AG08396 (cell line): Measurements from ENCODE around the gene ACVR1C.
"Not testable (repeated sequence)": the region's sequence is repeated elsewhere in the genome, so short reads cannot be mapped to it uniquely, and the experiment has no call there.

Experiments
- DNase-seq: peaks from one replicate; pipeline ENCODE4 v3.0.0; 2012; ENCODE audit warnings: low spot score, mixed read lengths

The ACVR1C gene

DNA sequence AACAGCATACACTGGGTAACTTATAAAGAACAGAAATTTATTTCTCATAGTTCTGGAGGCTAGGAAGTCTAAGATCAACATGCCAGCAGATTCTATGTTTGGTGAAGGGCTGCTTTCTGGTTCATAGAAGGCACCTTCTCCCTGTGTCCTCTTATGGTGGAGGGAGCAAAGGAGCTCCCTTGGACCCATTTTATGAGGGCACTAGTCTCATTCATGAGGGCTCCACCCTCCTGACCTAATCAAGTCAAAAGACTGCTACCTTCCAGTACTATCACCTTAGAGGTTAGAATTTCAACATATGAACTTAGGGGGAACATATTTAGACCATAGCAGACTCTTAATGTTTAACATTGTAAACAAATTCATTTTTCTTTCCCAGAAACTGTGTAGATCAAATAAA is 54.5 kb downstream of the ACVR1C start:
- no peak for DNase-seq

GRCh38 chr2:157572725-157573124 is 55.9 kb downstream of the ACVR1C start:
- no peak for DNase-seq

GRCh38 chr2:157566623-157567022 is 62.0 kb downstream of the ACVR1C start:
- DNase-seq = not testable (repeated sequence)

DNA sequence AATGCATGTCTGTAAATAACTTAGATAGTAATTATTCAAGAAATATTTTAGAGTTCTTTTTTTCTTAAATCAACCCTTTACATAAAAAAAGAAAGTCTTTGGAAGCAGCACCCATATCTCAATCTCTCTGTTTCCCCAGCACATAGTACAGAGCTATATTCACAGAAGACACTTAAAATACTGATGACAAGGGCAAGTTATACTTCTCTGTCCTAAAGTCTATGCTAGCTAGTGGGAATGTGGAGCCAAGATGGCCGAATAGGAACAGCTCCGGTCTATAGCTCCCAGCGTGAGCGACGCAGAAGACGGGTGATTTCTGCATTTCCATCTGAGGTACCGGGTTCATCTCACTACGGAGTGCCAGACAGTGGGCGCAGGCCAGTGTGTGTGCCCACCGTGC is 62.6 kb downstream of the ACVR1C start:
- not testable (repeated sequence) for DNase-seq

GRCh38 chr2:157565550-157565949 is 63.1 kb downstream of the ACVR1C start:
- DNase-seq = no peak

DNA sequence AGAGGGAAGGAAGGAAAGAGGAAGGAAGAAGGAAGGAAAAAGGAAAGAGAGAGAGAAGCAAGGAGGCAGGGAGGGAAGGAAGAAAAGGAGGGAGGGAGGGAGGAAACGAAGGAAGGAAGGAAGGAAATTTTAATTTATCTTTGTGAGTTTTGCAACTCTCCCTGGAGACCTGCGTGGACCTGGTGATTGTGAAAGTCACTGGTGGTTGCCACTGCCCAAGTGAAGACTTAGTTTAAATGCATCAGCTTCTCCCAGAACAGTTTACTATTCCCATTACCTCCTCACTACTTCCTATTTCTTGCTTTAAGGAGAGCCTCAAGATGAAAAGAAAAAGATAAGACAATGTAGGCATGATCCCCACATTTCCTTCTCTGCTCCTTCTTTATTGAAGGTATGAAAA is 68.8 kb downstream of the ACVR1C start:
- DNase-seq = no peak

DNA sequence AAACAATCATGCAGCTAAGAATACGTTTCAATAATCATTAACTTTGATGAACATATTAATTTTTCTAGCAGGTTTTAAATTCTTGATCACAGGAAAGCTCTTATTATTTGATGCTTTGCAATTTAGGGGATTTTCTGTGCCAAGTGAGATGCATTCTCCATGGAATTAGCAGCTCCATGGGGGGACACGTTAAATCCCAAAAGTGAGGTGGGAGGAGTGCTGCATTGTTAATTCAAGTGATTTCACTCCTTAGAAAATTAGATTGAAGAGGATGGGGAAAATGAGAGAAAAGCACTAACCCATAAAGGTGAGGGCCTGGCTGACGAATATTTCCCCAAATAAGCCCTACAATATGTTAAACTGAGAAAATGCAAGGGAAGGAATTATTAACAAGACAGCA is 69.2 kb downstream of the ACVR1C start:
- DNase-seq = no peak

- peak; percentile 10 for DNase-seq
Observed at GRCh38 chr2:157559061-157559460, 69.6 kb downstream of the ACVR1C start.

DNA sequence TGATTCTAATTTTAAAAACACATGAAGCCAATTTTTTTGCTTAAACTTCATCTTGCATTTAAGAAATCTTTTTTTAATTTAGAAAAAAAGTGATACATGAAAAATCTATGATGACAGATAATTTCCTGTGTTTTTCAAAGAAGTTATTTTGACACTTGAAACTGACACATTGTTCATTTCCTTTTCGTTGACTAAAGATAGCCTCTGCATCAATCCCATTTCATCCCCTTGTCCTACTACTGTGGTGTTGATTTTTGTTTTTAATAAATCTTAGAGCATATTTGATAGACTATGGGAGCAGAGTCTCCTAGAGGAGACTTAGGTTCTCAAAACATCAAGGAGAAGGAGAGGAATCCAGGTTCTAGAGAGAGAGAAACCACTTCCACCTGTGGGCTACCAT is 70.9 kb downstream of the ACVR1C start:
- no peak for DNase-seq

GRCh38 chr2:157540102-157540501 is 88.6 kb downstream of the ACVR1C start:
- no peak for DNase-seq

GRCh38 chr2:157538064-157538463 is 90.6 kb downstream of the ACVR1C start:
- DNase-seq = no peak

DNA sequence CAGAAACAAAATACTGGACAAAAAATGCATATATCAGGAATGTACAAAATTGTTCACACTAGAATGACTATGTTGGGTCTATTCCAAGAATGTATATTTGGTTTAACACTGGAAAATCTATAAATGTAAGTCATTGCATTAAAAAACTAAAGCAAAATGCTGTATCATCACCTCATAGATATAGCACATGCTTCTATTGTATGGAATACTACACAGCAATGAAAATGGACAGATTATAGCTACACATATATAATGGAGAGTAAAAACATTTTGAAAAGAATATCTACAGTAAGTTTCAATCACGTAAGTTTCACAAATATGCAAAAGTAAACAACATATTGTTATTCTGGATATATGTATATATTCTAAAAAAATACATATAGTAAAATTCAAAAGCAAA is 91.8 kb downstream of the ACVR1C start:
- no peak for DNase-seq

GRCh38 chr2:157528963-157529751 is 99.5 kb downstream of the ACVR1C start:
- no peak for DNase-seq

- no peak for DNase-seq
Observed at GRCh38 chr2:157526070-157526469, 102.6 kb downstream of the ACVR1C start.

DNA sequence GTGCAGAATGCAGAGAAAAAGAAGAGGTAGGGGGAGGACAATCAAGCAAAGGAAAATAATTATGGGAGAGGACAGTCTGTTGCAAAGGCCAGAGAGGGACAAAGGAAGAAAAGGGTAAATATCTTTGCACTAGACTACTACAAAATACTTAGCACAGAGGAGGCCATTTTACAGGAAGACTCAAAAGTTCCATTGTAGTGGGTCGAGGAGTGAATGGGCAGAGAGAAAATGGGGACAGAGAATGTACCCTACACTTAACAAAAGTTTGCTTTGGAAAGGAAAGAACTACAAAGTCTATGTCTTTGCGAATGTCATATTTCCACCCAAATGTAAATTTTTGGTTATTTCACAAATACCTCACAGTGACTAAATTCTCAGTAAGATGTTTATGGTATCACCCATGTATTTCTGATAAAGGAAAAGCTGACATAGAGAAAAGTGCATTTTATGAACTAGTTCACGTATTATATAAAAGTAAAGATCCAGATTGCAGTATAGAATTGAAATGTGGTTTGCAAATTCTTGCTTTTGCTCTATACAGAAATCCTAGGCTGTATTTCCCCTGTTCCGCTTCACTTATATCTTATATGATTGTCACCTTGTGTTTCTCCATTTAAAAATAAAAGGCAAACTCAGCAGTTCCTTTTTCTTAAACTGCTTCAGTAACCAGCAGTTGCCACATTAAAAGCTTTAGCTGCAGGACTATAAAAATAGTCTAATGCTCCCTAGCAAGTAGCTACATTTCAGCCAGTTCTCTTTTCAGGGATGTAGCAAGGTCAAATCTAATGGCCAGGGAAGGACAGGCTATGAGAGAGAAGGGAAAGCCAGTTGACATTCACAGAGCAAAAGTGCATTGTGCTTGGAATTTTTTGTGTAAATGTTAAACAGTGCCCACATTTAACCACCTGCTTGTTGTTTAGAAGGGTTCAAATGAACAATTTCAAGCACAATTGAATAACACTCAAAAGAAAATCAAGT is 105.1 kb downstream of the ACVR1C start:
- no peak for DNase-seq

- not testable (repeated sequence) for DNase-seq
Observed at GRCh38 chr2:157514966-157515365, 113.7 kb downstream of the ACVR1C start.

DNA sequence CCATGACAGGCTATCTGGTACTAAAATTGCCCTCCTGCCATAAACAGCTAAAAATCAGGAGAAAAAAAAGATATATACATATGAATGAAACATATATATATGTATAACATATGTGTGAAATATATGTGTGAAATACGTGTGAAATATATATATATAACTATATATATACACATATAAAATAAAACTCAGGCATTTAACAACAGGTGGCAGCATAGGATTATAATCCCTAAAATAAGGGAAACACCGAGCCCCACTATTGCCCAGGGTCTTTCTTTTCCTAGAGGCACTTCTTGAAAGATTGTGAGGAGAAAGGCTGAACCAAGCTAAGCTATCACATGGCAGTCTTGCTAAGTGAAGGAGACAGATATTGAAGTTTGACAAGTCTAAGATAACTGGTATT is 118.9 kb downstream of the ACVR1C start:
- DNase-seq = no peak

- DNase-seq = no peak
Observed at GRCh38 chr2:157508676-157509075, 120.0 kb downstream of the ACVR1C start.

DNA sequence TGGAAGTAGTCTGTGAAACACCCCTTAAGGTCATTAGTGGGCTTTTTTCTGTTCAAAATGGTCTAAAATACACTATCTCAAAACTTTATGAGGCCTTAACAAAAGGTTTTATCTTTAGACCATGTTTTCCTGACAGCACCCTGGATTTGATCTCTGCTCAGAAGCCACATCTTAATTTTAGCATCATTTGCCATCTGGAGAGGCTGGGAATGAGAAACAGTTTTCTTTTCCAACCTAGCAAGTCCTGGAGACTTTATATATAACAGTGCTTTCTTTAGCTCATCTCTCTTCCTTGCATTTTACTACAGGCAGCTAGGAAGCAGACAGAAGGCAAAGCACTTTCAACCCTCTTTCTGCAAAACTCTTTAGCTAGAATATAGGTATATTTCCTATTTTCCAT is 122.1 kb downstream of the ACVR1C start:
- no peak for DNase-seq

DNA sequence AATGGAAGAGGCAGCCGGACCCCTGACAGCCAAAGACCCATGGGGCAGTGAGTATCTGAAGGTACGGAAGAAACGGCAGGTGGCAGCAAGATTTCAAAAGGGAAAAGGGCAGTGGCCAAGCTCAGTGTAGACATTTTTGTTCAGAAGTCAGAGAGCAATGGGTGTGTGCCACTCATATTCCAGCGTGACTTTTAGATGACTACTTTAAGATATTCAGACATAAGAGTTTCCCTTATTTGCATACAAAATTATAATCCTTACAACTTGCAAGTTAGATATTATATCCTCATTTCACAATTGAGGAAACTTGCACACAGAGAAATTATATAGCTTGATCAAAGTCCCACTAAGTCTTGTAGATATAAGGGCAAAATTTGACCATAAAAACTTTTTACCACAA is 124.0 kb downstream of the ACVR1C start:
- DNase-seq = no peak

DNA sequence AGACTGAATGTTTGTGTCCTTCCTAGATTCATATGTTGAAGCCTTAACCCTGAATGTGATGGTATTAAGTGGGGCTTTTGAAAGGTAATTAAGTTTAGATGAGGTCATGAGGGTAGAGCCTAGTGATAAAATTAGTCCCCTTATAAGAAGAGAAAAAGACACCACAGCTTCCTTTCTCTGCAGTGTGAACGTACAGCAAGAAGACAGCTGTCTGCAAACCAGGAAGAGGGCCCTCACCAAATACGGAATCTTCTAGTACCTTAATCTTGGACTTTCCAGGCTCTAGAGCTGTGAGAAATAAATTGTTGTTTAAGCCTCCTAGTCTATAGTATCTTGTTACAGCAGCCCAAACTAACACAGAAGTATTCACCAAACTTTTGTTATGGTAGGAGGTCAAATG is 127.6 kb downstream of the ACVR1C start:
- DNase-seq = no peak

GRCh38 chr2:157500334-157500733 is 128.3 kb downstream of the ACVR1C start:
- DNase-seq = no peak

- no peak for DNase-seq
Observed at GRCh38 chr2:157498483-157498882, 130.2 kb downstream of the ACVR1C start.
